Skeletal muscle cell (primary cell): ENCODE measurements around the gene FOXD4.
"Not testable (repeated sequence)": the region's sequence is repeated elsewhere in the genome, so short reads cannot be mapped to it uniquely, and the experiment has no call there.

ENCODE experiments used
- DNase-seq: peaks from one replicate; pipeline ENCODE4 v3.0.0-alpha.2; 2010; ENCODE audit warnings: low read depth
- H3K4me3 ChIP-seq: 2 replicates; pipeline ENCODE4 v1.5.1; 2011; ENCODE audit warnings: low read depth, mild to moderate bottlenecking, control low read depth, low read length, moderate library complexity

The FOXD4 gene

DNA sequence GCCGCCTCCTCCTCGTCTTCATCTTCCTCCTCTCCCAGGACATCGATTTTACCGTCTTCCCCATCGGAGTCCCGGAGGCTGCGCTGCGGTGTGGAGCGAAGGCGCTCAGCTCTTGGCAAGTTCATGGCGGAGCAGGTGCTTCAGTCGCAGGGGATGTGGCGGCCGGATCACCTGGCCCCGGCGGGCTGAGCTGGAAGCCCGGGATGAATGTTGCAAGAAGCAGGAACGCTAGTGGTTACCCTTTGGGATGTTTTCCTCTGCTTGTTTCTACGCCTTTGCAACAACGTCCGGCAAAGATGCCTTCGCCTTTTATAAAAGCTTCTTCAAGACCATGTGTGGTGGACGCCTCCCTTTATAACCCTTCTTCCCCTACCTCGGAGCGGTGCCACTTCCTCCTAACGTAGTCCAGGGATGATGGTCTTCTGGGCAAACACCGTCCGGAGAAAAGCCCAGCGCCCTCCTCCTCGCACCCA is at the start of gene FOXD4:
Gene FOXD4 (minus strand): TSS at position 423 of the 473 bp plus-strand sequence. CDS start 298 bp downstream, at position 125.
- not testable (repeated sequence) for DNase-seq

DNA sequence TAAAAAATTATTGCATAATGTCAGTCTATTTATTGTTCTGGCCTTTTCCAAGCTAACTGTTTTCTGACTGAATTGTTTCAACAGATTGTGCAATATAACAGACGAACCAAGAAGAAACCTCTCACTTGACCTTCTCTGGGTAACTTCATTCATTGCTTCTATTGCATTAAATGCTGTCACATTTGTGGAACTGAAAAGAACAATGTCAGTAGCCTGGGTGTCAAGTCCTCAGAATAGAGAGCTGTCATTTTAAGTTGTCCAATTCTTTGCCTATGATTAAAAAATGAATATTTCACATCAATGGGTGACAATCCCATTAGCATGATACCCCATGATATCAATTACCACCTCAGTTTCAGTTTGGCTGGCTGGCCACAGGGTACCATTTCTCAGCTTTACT is 41.7 kb upstream of the FOXD4 start:
- DNase-seq, H3K4me3 ChIP-seq: not testable (repeated sequence)

More for the DNA sequence above, at the start of gene FOXD4:
- not testable (repeated sequence) for H3K4me3 ChIP-seq

- not testable (repeated sequence) for DNase-seq, H3K4me3 ChIP-seq
These were observed 33.0 kb upstream of the FOXD4 start for GRCh38 chr9:151173-151572.

DNA sequence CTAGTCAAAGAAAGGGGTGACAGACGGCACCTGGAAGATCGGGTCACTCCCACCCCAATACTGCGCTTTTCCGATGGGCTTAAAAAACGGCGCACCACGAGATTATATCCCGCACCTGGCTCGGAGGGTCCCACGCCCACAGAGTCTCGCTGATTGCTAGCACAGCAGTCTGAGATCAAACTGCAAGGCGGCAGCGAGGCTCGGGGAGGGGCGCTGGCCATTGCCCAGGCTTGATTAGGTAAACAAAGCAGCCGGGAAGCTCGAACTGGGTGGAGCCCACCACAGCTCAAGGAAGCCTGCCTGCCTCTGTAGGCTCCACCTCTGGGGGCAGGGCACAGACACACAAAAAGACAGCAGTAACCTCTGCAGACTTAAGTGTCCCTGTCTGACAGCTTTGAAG is 21.7 kb upstream of the FOXD4 start:
- DNase-seq, H3K4me3 ChIP-seq: not testable (repeated sequence)

- DNase-seq, H3K4me3 ChIP-seq: not testable (repeated sequence)
These were observed 848 bp downstream of the FOXD4 start for GRCh38 chr9:117144-117994.

- not testable (repeated sequence) for H3K4me3 ChIP-seq, DNase-seq
These were observed 1.8 kb downstream of the FOXD4 start for GRCh38 chr9:116239-117077.

DNA sequence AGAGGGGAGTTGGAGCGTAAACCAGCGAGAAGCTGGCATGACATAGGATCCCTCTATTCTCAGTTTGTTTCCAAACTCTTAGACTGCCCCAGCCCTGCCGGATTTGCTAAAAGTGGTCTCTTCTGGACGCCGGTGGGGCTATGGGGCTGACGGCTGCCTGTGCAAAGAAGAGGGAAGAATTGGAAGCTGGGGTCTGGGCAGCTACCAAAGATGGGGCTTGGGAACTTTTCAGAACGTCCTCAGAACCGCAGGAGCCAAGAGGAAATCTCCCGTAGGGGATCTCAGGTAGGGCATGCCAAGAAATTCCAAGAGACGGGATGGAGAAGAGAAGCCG is 3.1 kb downstream of the FOXD4 start:
- DNase-seq, H3K4me3 ChIP-seq: not testable (repeated sequence)

DNA sequence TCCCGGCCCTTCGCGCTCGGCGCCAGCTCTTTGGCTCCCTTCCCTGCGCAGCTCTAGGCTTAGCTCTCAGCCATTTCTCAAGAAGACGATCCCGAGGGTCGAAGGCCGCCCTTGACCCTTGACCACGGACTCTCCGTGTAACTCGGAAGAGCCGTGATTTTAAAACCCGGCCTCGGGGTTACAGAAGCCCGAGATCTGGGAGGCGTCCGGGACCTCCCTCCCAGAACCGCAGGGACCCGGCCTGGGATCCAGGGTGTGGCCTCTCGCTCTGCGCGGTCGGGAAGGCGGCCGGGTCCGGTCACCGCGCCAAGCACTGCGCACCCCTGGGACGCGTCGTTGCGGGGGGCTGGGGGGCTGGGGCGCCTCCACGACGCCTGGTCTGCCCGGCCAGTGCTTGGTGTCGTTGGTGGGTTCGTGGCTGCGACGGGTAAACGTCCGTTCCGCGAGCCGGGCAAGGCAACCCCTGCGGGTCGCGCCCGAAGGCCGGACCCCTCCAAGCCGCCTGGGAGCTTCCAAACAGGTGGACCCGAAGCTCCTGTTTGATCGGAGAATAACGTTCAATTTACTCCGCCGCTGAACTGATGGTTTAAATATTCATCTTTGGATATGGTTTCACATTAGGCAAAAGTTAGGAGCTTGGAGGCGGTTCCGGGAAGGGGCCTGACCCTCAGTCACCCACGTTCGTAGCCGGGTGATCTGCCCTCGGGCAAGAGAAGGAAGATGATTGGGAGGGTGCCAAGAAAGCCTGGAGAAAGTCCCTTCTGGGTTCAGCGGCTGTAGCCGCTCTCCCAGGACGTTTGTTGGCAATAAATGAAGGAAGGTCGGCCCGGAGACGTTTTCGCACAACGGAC is 3.7 kb downstream of the FOXD4 start:
- not testable (repeated sequence) for DNase-seq
- peak overlapping the region; percentile 36 for H3K4me3 ChIP-seq

GRCh38 chr9:113468-114266 is 4.5 kb downstream of the FOXD4 start:
- not testable (repeated sequence) for DNase-seq
- peak overlapping the region; percentile 36 for H3K4me3 ChIP-seq

DNA sequence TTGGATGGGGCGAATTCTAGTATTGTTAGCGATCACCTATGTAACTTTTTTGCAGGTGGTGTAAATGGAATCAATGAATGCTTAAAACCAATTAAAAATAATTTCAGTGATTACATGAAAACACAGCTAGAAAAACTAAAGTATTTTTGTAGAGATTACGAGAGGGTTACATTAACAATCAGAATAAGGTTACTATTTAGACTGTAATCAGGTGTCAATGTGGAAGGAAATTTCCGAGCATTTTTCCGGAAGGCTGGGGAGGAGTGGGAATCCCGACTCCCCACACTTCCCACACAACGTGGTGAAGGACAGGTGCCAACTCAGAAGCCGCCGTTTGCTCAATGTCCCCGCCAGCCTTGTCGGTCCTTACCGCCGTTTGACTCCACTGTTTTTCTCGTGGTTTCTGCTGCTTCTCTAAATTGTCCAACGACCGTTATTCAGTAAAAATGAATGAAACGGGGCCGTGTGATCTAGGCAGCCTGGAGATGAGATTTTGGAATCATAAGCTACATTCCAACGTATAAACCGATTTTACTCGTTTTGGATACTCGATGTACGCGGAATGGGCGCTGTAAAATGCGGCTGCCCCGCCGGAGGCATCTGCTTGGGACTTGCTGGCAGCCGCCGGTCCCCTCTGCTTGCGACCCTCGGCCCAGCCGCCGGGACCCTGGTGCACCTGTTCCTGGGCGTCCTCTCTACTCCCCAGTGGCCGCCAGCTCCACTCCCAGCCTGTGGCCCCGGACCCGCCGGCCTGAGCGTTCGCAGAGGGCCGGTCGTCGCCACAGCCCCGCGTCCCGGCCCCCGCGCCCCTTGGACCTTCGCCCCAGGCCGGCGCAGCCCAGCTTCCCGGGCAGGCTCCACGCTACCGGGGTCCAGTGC is 5.4 kb downstream of the FOXD4 start:
- DNase-seq, H3K4me3 ChIP-seq: not testable (repeated sequence)

GRCh38 chr9:110672-111071 is 7.5 kb downstream of the FOXD4 start:
- not testable (repeated sequence) for DNase-seq, H3K4me3 ChIP-seq

DNA sequence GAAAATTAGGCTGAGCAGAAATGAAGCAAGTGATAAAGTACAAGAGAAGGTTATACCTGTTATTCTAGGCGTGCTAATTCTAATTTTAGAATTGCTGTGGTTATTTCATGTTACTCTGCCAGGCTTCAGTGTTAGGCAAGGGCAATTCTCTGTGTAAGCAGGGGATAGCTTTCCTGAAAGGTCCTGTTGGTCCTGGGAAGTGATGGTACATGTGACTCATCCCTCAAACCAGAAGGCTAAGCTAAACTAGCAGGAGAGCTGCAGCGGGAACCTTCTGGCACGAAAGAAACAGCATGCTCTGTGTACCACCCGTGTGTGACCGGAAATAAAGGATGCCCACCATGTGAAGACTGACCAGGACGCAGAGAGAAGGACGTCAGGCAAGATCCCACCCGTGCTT is 8.7 kb downstream of the FOXD4 start:
- H3K4me3 ChIP-seq, DNase-seq: not testable (repeated sequence)

DNA sequence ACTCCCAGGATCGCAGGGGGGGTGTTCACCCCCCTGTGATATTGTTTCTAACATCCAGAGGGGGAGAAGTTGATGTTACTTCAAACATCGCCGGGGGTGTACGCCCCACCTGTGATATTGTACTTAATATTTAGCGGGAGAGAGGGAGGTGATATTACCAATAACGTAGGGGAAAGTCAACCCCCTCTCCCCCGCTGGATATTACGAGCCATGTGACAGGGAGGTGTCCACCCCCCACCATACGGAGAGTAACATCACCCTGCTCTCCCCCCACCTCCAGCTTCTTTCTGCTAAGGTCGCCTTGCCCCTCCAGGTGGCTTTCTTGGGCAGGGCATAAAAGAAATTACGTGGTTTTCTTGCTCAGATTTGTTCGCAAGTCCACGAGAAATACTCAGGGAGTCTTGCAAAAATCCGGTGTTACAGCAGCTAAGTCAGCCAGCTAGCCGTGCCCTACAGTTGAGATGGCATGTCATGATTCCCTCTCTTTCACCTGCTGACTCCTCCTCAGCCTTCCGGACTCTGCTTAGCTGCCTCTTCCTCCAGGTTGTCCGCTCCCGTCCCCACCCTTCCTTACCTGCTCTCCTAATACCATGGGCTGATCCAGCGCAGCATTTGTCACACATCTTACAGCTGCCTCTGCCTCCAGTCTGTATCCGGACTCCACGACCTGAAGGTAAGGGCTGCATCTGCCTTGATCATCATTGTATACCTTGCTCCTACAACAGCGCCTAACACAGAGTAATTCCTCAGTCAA is 9.3 kb downstream of the FOXD4 start:
- not testable (repeated sequence) for DNase-seq, H3K4me3 ChIP-seq

DNA sequence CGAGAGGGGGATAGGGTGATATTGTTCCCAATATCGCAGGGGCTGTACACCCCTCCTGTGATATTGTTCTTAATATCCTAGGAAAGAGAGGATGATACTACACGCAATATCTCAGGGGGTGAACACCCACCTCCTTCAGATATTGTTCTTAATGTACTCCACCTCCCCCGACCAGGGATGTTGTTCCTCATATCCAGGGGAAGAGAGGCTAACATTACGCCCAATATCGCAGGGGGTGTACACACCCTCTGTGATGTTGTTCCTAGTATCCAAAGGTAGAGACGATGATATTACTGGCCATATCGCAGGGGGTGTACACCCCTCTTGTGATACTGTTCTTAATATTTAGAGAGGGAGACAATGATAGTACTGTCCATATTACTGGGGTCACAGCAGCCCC is 12.2 kb downstream of the FOXD4 start:
- H3K4me3 ChIP-seq, DNase-seq: not testable (repeated sequence)

GRCh38 chr9:100430-100829 is 17.8 kb downstream of the FOXD4 start:
- H3K4me3 ChIP-seq, DNase-seq: not testable (repeated sequence)

GRCh38 chr9:99867-100266 is 18.4 kb downstream of the FOXD4 start:
- H3K4me3 ChIP-seq, DNase-seq: not testable (repeated sequence)

GRCh38 chr9:98775-99174 is 19.4 kb downstream of the FOXD4 start:
- not testable (repeated sequence) for H3K4me3 ChIP-seq, DNase-seq
